Endodermal cell (in vitro differentiated cells): ENCODE data around the gene TPPP. TPM values are rescaled to one million over a fixed set of nuclear protein-coding genes. Genes with fewer than 3 reads are reported as not detected.

Experiments
- DNase-seq: peaks from one replicate; pipeline ENCODE4 v3.0.0-alpha.2; 2017
- H3K27ac ChIP-seq: 2 replicates; pipeline ENCODE4 v1.5.1; 2013; ENCODE audit warnings: mild to moderate bottlenecking, low read depth, low read length, moderate library complexity
- H3K27me3 ChIP-seq: 2 replicates; pipeline ENCODE4 v1.6.1; 2013; ENCODE audit warnings: mild to moderate bottlenecking, low read length, moderate library complexity; ENCODE audit not compliant: insufficient read depth, control insufficient read depth, poor library complexity, severe bottlenecking
- H3K36me3 ChIP-seq: 2 replicates; pipeline ENCODE4 v1.7.0; 2013; ENCODE audit warnings: mild to moderate bottlenecking, low read length, moderate library complexity; ENCODE audit not compliant: control insufficient read depth, insufficient read depth
- H3K4me1 ChIP-seq: one replicate; pipeline ENCODE4 v1.7.0; 2013; ENCODE audit warnings: low read length; ENCODE audit not compliant: control insufficient read depth, insufficient read depth
- H3K4me3 ChIP-seq: 2 replicates; pipeline ENCODE4 v1.5.1; 2013; ENCODE audit warnings: mild to moderate bottlenecking, low read length, moderate library complexity
- H3K9ac ChIP-seq: 2 replicates; pipeline ENCODE4 v1.6.1; 2013; ENCODE audit warnings: mild to moderate bottlenecking, low read length, moderate library complexity; ENCODE audit not compliant: poor library complexity, severe bottlenecking; ENCODE audit errors: extremely low read depth
- H3K9me3 ChIP-seq: 2 replicates; pipeline ENCODE4 v1.6.1; 2013; ENCODE audit warnings: mild to moderate bottlenecking, low read length, moderate library complexity; ENCODE audit not compliant: control insufficient read depth
- H3K27ac Mint-ChIP-seq: 2 replicates; pipeline ENCODE4 v1.8.0; 2020; ENCODE audit warnings: mixed read lengths
- H3K27me3 Mint-ChIP-seq: 2 replicates; pipeline ENCODE4 v1.8.0; 2021; ENCODE audit warnings: mild to moderate bottlenecking, mixed read lengths; ENCODE audit not compliant: insufficient read depth
- H3K36me3 Mint-ChIP-seq: 2 replicates; pipeline ENCODE4 v1.8.0; 2020; ENCODE audit warnings: low read depth, mixed read lengths
- H3K4me1 Mint-ChIP-seq: 2 replicates; pipeline ENCODE4 v1.8.0; 2020; ENCODE audit warnings: mixed read lengths
- H3K4me3 Mint-ChIP-seq: 2 replicates; pipeline ENCODE4 v1.8.0; 2020; ENCODE audit warnings: mild to moderate bottlenecking, moderate library complexity, mixed read lengths
- H3K9me3 Mint-ChIP-seq: 2 replicates; pipeline ENCODE4 v1.8.0; 2020; ENCODE audit warnings: mild to moderate bottlenecking, mixed read lengths
- WGBS, 2 experiments: methylation state at CpG; one replicate each; pipeline versions ENCODE4 v1.1.5 to v1.1.7; 2013; ENCODE audit warnings: missing lambda C conversion rate in 2 of 2, mixed read lengths in 1 of 2; ENCODE audit not compliant: insufficient coverage in 1 of 2, insufficient read length in 1 of 2; 5-methylcytosine and 5-hydroxymethylcytosine counted together
- total RNA-seq, 2 donors: library from RNA; stranded (reverse); fragmentation: NEBNext Ultra II Directional in 1 of 2; extraction: Animal tissue kit (Norgen Biotek cat#: 25700) in 1 of 2; gene quantifications; 2 replicates in 1 of 2; 3 replicates in 1 of 2; pipeline ENCODE4 v1.2.1, GENCODE V29; 2021
- TF ChIP-seq, protein P1 (sequence below): fragments of 200-600 bp; sonication (generic); conservative IDR thresholded peaks from 2 replicates; pipeline ENCODE4 v1.5.0; 2021; ENCODE audit warnings: antibody characterized with exemption, mild to moderate bottlenecking

Gene TPPP
- total RNA-seq, 2 donors from 2014 or later: 0.22 to 0.70 TPM

DNA sequence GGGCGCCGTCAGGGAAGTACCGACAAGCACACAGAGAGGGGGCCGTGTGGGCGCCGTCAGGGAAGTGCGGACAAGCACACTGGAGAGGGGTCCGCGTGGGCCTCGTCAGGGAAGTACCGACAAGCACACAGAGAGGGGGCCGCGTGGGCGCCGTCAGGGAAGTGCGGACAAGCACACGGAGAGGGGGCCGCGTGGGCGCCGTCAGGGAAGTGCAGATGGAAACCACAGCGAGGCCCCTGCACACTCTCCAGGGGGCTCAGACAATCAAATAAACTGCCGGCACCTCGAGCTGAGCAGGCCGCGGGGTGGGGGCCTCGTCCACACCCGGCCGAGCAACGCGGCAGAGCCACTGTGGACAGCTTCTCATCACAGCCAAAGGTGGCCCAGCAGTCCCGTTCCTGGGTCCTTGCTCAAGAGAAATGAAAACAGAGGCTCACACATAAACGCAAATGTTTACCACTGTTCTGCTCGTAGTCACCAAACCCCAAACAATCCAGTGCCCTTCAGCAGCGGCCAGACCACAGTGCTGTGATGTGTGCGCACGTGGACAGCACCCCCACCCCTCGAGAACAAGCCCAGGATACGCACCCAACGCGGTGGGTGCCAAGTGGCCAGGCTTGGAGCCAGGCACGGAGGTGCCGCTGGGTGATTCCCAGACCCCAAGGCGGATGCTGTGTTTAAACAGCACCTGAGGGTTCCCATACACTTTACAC, 24.7 kb downstream of the TPPP start:
- DNase-seq: no peak
- Histone ChIP-seq H3K4me1 (peaks cover 13% of the 10 kb centered on the region), H3K27me3 (no peaks in the 10 kb centered on the region), H3K4me3 (no peak overlapping the region), H3K9me3 (no peaks in the 10 kb centered on the region), H3K27ac (no peak overlapping the region), H3K9ac (no peak overlapping the region), H3K36me3 (peaks cover 11% of the 10 kb centered on the region)
- H3K27ac Mint-ChIP-seq: no peak overlapping the region
- peaks cover 6% of the 10 kb centered on the region for H3K27me3 Mint-ChIP-seq
- TF ChIP-seq, protein P1, sequence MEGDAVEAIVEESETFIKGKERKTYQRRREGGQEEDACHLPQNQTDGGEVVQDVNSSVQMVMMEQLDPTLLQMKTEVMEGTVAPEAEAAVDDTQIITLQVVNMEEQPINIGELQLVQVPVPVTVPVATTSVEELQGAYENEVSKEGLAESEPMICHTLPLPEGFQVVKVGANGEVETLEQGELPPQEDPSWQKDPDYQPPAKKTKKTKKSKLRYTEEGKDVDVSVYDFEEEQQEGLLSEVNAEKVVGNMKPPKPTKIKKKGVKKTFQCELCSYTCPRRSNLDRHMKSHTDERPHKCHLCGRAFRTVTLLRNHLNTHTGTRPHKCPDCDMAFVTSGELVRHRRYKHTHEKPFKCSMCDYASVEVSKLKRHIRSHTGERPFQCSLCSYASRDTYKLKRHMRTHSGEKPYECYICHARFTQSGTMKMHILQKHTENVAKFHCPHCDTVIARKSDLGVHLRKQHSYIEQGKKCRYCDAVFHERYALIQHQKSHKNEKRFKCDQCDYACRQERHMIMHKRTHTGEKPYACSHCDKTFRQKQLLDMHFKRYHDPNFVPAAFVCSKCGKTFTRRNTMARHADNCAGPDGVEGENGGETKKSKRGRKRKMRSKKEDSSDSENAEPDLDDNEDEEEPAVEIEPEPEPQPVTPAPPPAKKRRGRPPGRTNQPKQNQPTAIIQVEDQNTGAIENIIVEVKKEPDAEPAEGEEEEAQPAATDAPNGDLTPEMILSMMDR: no peak
- peaks cover 22% of the 10 kb centered on the region for H3K36me3 Mint-ChIP-seq
- no peaks in the 10 kb centered on the region for H3K9me3 Mint-ChIP-seq
- peaks cover 6% of the 10 kb centered on the region for H3K4me1 Mint-ChIP-seq
- 93% methylated on average over 39 to 44 of the region's 44 CpGs for WGBS, 2 experiments
- no peak overlapping the region for H3K4me3 Mint-ChIP-seq

- H3K4me1 Mint-ChIP-seq: no peaks in the 10 kb centered on the region
- WGBS, 2 experiments: 94 to 96% methylated on average over 11 to 13 of the region's 13 CpGs
- DNase-seq: no peak
- H3K4me3 Mint-ChIP-seq: no peak overlapping the region
- H3K36me3 ChIP-seq: peaks cover 11% of the 10 kb centered on the region
- H3K4me1 ChIP-seq: peaks cover under 1% of the 10 kb centered on the region
- H3K9ac ChIP-seq: no peak overlapping the region
- TF ChIP-seq, protein P1: no peak
- H3K27ac Mint-ChIP-seq: no peak overlapping the region
- peaks cover 26% of the 10 kb centered on the region for H3K36me3 Mint-ChIP-seq
- no peak overlapping the region for H3K27ac ChIP-seq
- H3K27me3 Mint-ChIP-seq: no peaks in the 10 kb centered on the region
- H3K9me3 Mint-ChIP-seq: no peaks in the 10 kb centered on the region
- no peaks in the 10 kb centered on the region for H3K27me3 ChIP-seq
- no peak overlapping the region for H3K4me3 ChIP-seq
- H3K9me3 ChIP-seq: no peaks in the 10 kb centered on the region
Observed at GRCh38 chr5:666816-667498, 26.2 kb downstream of the TPPP start.

DNA sequence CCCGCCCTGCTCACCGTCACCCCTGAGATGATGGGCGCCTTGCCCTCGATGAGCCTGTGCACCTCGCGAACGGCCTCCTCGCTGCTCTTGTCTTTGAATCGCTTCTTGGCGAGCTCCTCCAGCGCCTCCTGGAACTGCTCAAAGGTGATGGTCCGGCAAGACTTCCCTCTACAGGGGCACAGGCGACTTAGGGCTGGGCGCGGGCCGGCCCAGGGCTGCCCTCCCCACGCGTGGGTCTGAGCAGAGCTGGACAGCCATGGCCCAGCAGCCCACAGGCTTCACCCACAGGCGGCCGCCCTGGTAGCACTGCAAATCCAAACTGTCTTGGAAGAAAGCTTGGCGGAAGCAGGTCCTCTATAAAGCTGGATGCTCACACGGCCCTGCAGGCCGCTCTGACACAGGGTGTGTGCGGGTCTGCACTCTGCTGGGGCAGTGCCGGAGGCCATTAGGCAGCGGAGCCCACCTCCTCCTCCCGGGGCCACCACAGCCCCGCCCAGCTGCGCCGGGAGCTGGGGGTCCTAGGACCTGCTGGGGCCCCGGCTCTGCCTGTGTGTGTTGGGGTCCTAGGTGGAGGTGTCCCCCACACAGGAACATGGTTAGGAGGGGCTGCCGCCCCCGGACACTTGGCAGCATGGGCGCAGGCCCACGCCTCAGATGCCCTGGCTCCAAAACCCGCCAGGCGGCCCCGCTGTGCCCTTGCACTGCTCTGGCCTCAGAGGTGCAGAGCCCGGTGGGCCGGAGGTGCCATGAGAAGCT, 27.0 kb downstream of the TPPP start:
- Histone ChIP-seq H3K9ac (no peak overlapping the region), H3K27me3 (no peaks in the 10 kb centered on the region), H3K4me3 (no peak overlapping the region), H3K9me3 (no peaks in the 10 kb centered on the region), H3K36me3 (peaks cover 13% of the 10 kb centered on the region), H3K4me1 (no peaks in the 10 kb centered on the region), H3K27ac (no peak overlapping the region)
- no peaks in the 10 kb centered on the region for H3K27me3 Mint-ChIP-seq
- H3K4me1 Mint-ChIP-seq: no peaks in the 10 kb centered on the region
- TF ChIP-seq, protein P1: no peak
- DNase-seq: no peak
- H3K9me3 Mint-ChIP-seq: no peaks in the 10 kb centered on the region
- no peak overlapping the region for H3K4me3 Mint-ChIP-seq
- 96 to 97% methylated on average over 17 to 40 of the region's 40 CpGs for WGBS, 2 experiments
- H3K36me3 Mint-ChIP-seq: peaks cover 31% of the 10 kb centered on the region
- no peak overlapping the region for H3K27ac Mint-ChIP-seq
